Urinary bladder (tissue), 4 donors: ENCODE data around the gene KRTAP2-1. TPM values are rescaled to one million over a fixed set of nuclear protein-coding genes. Genes with fewer than 3 reads are reported as not detected.
"Not testable (repeated sequence)": the region's sequence is repeated elsewhere in the genome, so short reads cannot be mapped to it uniquely, and the experiment has no call there.

Source experiments
- DNase-seq: peaks from one replicate; pipeline ENCODE4 v3.0.0-alpha.2; 2015; ENCODE audit errors: extremely low spot score
- H3K27ac ChIP-seq: one replicate; pipeline ENCODE4 v1.5.1; 2013; ENCODE audit warnings: low read depth, mild to moderate bottlenecking, moderate library complexity
- H3K36me3 ChIP-seq: one replicate; pipeline ENCODE4 v1.6.1; 2013; ENCODE audit warnings: mild to moderate bottlenecking, moderate library complexity; ENCODE audit not compliant: insufficient read depth
- H3K4me1 ChIP-seq: one replicate; pipeline ENCODE4 v1.6.1; 2013; ENCODE audit warnings: mild to moderate bottlenecking, moderate library complexity; ENCODE audit not compliant: insufficient read depth
- H3K4me3 ChIP-seq: one replicate; pipeline ENCODE4 v1.5.1; 2013; ENCODE audit warnings: low read depth, low read length
- WGBS: extraction: QIAGEN DNeasy Blood & Tissue Kit; methylation state at CpG from one replicate; pipeline ENCODE4 v1.1.7; 2013; 5-methylcytosine and 5-hydroxymethylcytosine counted together
- polyA plus RNA-seq: library from polyadenylated mRNA; stranded (reverse); fragments of 200-250 nt; gene quantifications from one replicate; pipeline ENCODE4 v1.2.3, GENCODE V29; 2013
- total RNA-seq: library from RNA; depleted of rRNA; stranded (reverse); fragments of >200 nt; gene quantifications from one replicate; pipeline ENCODE4 v1.2.3, GENCODE V29; 2014
- donor health status: healthy with polysubstance abuse.
- donor health status: healthy.

KRTAP2-1 gene
- total and polyA plus RNA-seq, 2 donors = not detected

DNA sequence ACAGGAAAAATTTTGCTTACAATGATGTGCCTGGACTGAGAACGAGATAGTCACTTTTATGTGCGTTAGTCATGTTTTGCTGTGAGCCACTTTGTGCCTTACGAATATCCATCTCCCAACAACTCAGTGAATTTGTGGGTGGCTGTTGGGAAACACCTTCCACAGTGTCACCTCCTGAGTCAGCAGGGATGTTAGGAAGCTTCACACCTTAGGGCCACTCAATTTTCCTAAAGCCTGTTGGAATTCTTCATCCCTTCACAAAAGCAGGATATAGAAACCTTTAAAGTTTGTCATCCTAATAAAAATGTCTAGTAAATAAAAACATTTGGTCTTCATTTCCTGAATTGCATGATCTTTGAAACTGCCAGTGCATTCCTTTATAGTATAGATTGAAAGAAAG, 33.9 kb downstream of the KRTAP2-1 start:
- no peaks in the 10 kb centered on the region for H3K36me3 ChIP-seq
- H3K27ac ChIP-seq = no peak overlapping the region
- no peak for DNase-seq
- H3K4me3 ChIP-seq = no peak overlapping the region
- 44% methylated on average over 3 of the region's 3 CpGs for WGBS
- H3K4me1 ChIP-seq = no peaks in the 10 kb centered on the region

DNA sequence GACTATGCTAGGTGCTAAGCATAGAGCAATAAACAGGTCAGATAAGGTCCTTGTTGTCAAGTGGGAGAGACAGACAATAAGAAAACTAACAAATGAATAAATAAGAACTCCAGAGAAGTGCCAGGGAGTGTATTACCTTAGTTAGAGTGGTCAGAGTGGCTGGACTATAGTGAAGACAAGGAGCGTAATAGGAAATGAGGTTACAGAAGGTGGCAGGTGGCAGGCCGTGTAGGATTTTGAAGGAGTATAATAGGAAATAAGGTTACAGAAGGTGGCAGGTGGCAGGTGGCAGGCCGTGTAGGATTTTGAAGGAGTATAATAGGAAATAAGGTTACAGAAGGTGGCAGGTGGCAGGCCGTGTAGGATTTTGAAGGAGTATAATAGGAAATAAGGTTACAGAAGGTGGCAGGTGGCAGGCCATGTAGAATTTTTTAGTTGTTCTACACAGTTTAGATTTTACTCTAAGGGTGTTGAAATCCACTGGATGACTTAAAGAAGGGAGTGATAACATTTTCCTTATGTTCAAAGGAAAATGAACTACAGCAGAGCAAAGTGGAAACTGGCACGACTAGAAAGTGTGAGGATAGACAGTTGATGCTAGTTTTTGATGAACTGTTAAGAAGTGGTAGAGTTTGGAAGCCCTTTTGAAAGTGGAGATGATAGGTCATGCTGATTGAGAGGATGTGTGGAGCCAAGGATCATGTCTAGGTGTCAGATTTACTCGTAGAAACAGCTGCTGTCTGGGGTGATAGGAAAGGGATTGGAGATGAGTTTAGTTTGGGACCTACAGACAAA, 34.6 kb downstream of the KRTAP2-1 start:
- Histone ChIP-seq H3K4me1 (no peaks in the 10 kb centered on the region), H3K4me3 (no peak overlapping the region), H3K36me3 (no peaks in the 10 kb centered on the region), H3K27ac (no peak overlapping the region)
- DNase-seq = no peak
- 71% methylated on average over 6 of the region's 6 CpGs for WGBS

- no peaks in the 10 kb centered on the region for H3K36me3 ChIP-seq
- no peaks in the 10 kb centered on the region for H3K4me1 ChIP-seq
- no peak overlapping the region for H3K4me3 ChIP-seq
- H3K27ac ChIP-seq = no peak overlapping the region
- DNase-seq = no peak
Measured at GRCh38 chr17:41010441-41010840, 36.7 kb downstream of the KRTAP2-1 start.

- H3K36me3 ChIP-seq = no peaks in the 10 kb centered on the region
- 82% methylated on average over 1 of the region's 1 CpG for WGBS
- no peaks in the 10 kb centered on the region for H3K4me1 ChIP-seq
- H3K27ac ChIP-seq = no peak overlapping the region
- no peak overlapping the region for H3K4me3 ChIP-seq
- no peak for DNase-seq
Measured at GRCh38 chr17:41009936-41010335, 37.2 kb downstream of the KRTAP2-1 start.

DNA sequence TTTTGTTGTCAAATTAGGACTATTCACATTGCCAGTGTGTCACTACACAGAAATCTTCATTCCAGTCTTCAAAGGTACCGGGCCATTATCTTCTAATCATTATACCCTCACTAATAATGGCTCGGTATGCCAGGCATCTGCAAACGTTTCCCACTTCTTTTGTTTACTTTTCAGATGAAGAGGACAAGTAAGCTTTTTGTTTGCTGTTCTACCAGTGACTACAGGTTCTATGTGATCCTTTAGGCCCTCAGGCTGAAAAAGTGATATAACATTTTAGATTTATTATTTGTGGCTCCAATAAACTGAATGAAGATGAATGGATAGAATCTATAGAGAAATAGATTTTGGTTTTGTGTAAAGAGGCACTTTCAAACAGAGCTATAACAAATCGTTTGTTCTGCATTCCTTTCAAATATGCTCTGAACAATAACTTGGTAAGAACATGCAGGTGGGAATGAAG, 37.8 kb downstream of the KRTAP2-1 start:
- no peak overlapping the region for H3K27ac ChIP-seq
- no peak for DNase-seq
- no peaks in the 10 kb centered on the region for H3K4me1 ChIP-seq
- no peaks in the 10 kb centered on the region for H3K36me3 ChIP-seq
- no peak overlapping the region for H3K4me3 ChIP-seq
- 40% methylated on average over 4 of the region's 4 CpGs for WGBS

GRCh38 chr17:41008811-41009210, 38.3 kb downstream of the KRTAP2-1 start, which contains the start of gene KRTAP3-1:
Gene KRTAP3-1 (minus strand): TSS chr17:41009128. CDS start chr17:41009074, 54 bp downstream.
- WGBS = 83% methylated on average over 8 of the region's 8 CpGs
- H3K36me3 ChIP-seq = no peaks in the 10 kb centered on the region
- H3K4me3 ChIP-seq = no peak within 1 kb of the TSS
- H3K27ac ChIP-seq = no peak within 1 kb of the TSS
- no peak for DNase-seq
- no peaks in the 10 kb centered on the region for H3K4me1 ChIP-seq

GRCh38 chr17:41004397-41004796, 42.7 kb downstream of the KRTAP2-1 start:
- DNase-seq = no peak
- Histone ChIP-seq H3K36me3 (no peaks in the 10 kb centered on the region), H3K4me3 (no peak overlapping the region), H3K4me1 (no peaks in the 10 kb centered on the region), H3K27ac (no peak overlapping the region)
- WGBS = 84% methylated on average over 3 of the region's 3 CpGs

- Histone ChIP-seq H3K36me3 (no peaks in the 10 kb centered on the region), H3K4me1 (no peaks in the 10 kb centered on the region), H3K27ac (no peak overlapping the region), H3K4me3 (no peak overlapping the region)
- 66% methylated on average over 4 of the region's 4 CpGs for WGBS
- no peak for DNase-seq
Measured at GRCh38 chr17:41003926-41004325, 43.2 kb downstream of the KRTAP2-1 start.

DNA sequence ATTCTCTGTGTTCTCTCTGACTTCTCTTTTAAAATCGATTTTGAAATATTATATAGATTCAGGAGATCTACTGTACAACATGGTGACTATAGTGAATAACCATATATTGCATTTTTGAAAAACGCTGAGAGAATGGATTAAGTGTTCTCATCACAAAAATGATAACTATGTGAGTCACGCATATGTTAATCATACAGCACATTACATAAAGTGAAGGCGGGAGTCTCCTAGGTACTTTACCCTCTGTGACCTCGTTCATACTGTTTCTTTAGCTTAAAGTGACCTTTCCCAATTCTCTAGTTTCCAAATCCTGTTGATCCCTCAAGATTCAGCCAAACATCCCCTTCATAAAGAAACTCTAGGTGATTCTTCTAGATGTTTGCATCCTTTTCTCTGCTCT, 44.3 kb downstream of the KRTAP2-1 start:
- Histone ChIP-seq H3K27ac (no peak overlapping the region), H3K36me3 (no peaks in the 10 kb centered on the region), H3K4me3 (no peak overlapping the region), H3K4me1 (no peaks in the 10 kb centered on the region)
- WGBS = 39% methylated on average over 5 of the region's 5 CpGs
- no peak for DNase-seq

GRCh38 chr17:41001795-41002194, 45.3 kb downstream of the KRTAP2-1 start:
- H3K4me1 ChIP-seq = no peaks in the 10 kb centered on the region
- DNase-seq = no peak
- H3K4me3 ChIP-seq = no peak overlapping the region
- H3K36me3 ChIP-seq = no peaks in the 10 kb centered on the region
- 75% methylated on average over 4 of the region's 4 CpGs for WGBS
- no peak overlapping the region for H3K27ac ChIP-seq

DNA sequence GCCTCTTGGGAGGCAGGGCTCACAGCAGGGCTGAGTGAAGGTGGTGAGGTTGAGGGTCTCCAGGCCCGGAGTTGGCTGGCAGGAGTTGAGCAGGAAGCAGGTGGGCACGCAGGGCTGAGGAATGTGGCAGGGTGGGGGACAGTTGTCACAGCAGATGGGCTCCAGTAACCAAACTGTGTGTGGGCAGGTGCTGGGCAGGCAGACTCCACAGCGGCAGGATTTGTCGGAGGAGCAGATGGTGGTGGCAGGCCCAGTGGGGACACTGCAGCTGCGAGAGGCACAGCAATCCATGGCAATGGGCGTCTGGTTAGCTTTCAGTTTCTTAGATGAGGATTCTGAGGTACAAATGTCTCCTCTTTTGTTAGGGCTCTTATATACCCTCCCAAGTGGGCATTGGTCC, 47.6 kb downstream of the KRTAP2-1 start, which contains the start of gene KRTAP3-2:
TSS of gene KRTAP3-2 (minus strand) at position 344 of the 400 bp plus-strand sequence. CDS start at position 291, 53 bp downstream.
- H3K4me1 ChIP-seq, H3K4me3 ChIP-seq, H3K27ac ChIP-seq, H3K36me3 ChIP-seq, DNase-seq: not testable (repeated sequence)
- WGBS = 88% methylated on average over 6 of the region's 6 CpGs

DNA sequence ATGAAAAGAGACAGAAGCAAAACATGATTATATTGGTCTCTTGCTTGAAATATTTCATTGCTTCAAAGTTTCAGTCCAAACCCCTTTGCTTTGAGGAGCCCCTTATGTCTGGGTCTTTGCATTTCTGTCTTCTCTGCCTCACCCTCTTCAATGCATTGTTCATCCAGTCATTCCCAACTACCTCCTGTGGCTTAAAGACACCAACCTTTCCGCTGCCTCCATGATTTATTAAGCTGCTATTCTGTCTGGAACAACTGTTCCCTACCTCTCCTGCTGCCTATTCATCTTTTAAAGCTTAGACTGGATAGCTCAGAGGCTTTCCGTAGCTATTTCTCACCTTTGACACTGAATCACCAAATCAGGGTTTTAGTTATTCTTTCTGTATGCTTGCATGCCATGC, 49.8 kb downstream of the KRTAP2-1 start:
- no peaks in the 10 kb centered on the region for H3K36me3 ChIP-seq
- no peak overlapping the region for H3K27ac ChIP-seq
- no peaks in the 10 kb centered on the region for H3K4me1 ChIP-seq
- WGBS = 67% methylated on average over 2 of the region's 2 CpGs
- H3K4me3 ChIP-seq = no peak overlapping the region
- no peak for DNase-seq

DNA sequence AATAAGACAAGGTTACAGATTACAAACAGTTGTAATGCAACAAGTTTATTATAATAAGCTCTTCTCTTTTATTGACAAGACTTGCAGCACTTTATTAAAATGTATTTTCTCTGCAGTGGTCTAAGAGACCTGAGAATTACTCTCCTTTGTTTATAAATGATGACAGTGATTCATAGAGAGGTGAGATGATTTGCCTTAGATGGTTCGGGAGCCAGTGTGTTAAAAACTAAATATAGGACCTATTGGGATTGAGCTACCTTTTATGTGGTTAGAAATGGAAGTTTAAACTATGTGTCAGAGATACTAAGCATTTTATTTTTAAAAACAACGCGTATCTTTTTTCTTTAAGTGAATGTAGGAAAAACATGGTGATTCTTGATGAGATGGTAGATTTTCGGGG, 50.3 kb downstream of the KRTAP2-1 start:
- H3K27ac ChIP-seq = no peak overlapping the region
- no peaks in the 10 kb centered on the region for H3K36me3 ChIP-seq
- H3K4me3 ChIP-seq = no peak overlapping the region
- 72% methylated on average over 4 of the region's 4 CpGs for WGBS
- no peak for DNase-seq
- no peaks in the 10 kb centered on the region for H3K4me1 ChIP-seq
